ENCODE data around the gene ZNF335.
"Not testable (repeated sequence)": the region's sequence is repeated elsewhere in the genome, so short reads cannot be mapped to it uniquely, and the experiment has no call there.

Gene ZNF335

DNA sequence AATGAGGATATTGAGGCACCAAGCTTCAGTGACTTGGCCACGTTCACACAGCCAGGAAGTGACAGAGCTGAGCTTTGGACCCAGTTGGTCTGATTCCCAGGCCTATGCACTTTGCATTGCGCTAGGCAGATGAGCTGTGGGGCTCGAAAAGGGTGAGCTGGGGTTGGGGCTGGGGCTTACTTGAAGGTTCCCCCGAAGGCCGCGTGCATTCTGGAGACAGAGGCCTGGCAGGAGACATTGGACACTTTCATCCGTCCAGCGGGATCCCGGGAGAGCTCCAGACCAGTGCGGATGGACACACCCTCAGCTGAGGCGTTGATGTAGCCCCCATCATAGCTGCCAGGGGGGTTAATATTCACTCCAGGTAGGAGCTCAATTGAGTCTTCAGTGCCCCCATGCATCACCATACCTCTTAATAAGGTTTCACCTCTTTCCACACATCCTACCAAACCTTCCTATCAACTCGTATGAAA is 62.6 kb downstream of the ZNF335 start:
- FAIRE-seq = no peak

GRCh38 chr20:45908084-45908483 is 63.9 kb downstream of the ZNF335 start:
- FAIRE-seq = no peak

- FAIRE-seq = no peak
These were observed 64.6 kb downstream of the ZNF335 start for GRCh38 chr20:45907219-45907948.

DNA sequence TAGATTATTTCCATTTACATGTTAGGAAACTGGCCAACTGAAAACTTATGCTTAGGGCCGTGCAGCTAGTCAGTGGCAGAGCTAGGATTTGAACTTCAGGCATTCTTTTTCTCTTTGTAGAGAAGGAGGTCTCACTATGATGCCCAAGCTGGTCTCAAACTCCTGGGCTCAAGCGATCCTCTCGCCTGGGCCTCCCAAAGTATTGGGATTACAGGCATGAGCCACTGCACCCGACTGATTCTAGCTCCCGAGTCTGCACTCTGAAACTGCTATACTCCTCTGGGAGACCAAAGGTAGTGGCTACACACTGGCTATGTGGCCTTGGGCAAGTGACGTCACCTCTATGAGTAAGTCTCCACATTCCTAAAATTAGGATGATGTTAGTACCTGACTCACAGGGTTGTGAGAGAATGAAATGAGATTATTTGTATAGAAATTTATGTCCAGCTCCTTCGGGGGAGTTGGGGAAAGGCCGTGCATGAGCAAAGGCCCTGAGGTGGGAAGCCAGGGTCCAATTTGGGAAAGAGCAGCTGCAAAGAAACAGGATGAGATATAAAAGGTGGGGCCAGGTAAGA is 66.4 kb downstream of the ZNF335 start:
- no peak for FAIRE-seq

- FAIRE-seq = no peak
These were observed 67.2 kb downstream of the ZNF335 start for GRCh38 chr20:45904583-45905504.

GRCh38 chr20:45902199-45902701 is 69.8 kb downstream of the ZNF335 start:
- FAIRE-seq = no peak

- not testable (repeated sequence) for FAIRE-seq
These were observed 70.7 kb downstream of the ZNF335 start for GRCh38 chr20:45901332-45901731.

- FAIRE-seq = no peak
These were observed 72.8 kb downstream of the ZNF335 start for GRCh38 chr20:45899046-45899835.
